ENCODE measurements around the gene SPTSSB. TPM values are rescaled to one million over a fixed set of nuclear protein-coding genes. Genes with fewer than 3 reads are reported as not detected.

SPTSSB gene
- total RNA-seq, 1 experiment from 2014 or later, result 15.7 TPM

DNA sequence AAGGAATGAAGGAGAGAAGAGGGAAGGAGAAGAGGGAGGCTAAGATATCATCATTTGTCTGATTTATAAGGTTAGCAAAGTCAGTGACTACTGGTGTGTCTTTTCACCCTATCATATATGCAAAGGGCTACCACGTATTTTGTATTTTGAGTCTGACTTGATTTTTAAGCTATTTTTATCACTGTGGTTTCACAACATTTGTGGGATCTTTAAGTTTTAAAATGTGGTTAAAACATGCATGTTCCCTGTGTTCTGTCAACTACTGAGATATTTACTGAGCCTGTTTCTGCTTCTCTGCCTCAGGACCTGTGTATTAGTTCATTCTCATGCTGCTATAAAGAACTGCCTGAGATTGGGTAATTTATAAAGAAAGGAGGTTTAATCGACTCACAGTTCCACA is 22.5 kb upstream of the SPTSSB start:
- H3K4me3 Mint-ChIP-seq, result no peak overlapping the region
- H3K27ac Mint-ChIP-seq, result no peak overlapping the region
- no peaks in the 10 kb centered on the region for H3K27me3 Mint-ChIP-seq (ENCODE audit: low read depth)
- H3K4me1 Mint-ChIP-seq, result no peaks in the 10 kb centered on the region
- TF ChIP-seq, protein P1, sequence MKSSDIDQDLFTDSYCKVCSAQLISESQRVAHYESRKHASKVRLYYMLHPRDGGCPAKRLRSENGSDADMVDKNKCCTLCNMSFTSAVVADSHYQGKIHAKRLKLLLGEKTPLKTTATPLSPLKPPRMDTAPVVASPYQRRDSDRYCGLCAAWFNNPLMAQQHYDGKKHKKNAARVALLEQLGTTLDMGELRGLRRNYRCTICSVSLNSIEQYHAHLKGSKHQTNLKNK (CRISPR knock-in tag; IDR thresholded peaks at IDR 0.05), result no peak
- TF ChIP-seq STAT6 (CRISPR knock-in tag; conservative IDR thresholded peaks at IDR 0.05; ENCODE audit: low read depth), result no peak
- no peak for TF ChIP-seq CBFB (CRISPR knock-in tag; IDR thresholded peaks at IDR 0.05; ENCODE audit: low read depth)
- TF ChIP-seq TEAD4 (CRISPR knock-in tag; IDR thresholded peaks at IDR 0.05), result no peak
- no peak for TF ChIP-seq RELA (CRISPR knock-in tag; IDR thresholded peaks at IDR 0.05; ENCODE audit: borderline replicate concordance)
- no peak for TF ChIP-seq ZNF263 (CRISPR knock-in tag; IDR thresholded peaks at IDR 0.05; ENCODE audit: low read depth)
- no peak for TF ChIP-seq AFF4 (CRISPR knock-in tag; IDR thresholded peaks at IDR 0.05; ENCODE audit: borderline replicate concordance)
- no peak for TF ChIP-seq ZNF121 (CRISPR knock-in tag; IDR thresholded peaks at IDR 0.05)
- POLR2A ChIA-PET, result no interaction called here
- H3K9me3 Mint-ChIP-seq, result peaks cover 27% of the 10 kb centered on the region
- H3K36me3 Mint-ChIP-seq, result peaks cover 11% of the 10 kb centered on the region
- ATAC-seq, result no peak
- DNase-seq (ENCODE audit: low spot score), result no peak
- CTCF ChIA-PET, result no interaction called here

GRCh38 chr3:161393310-161393709 is 22.0 kb upstream of the SPTSSB start:
- peaks cover 11% of the 10 kb centered on the region for H3K36me3 Mint-ChIP-seq
- CTCF ChIA-PET, result no interaction called here
- POLR2A ChIA-PET, result no interaction called here
- no peaks in the 10 kb centered on the region for H3K4me1 Mint-ChIP-seq
- peaks cover 22% of the 10 kb centered on the region for H3K9me3 Mint-ChIP-seq
- no peak overlapping the region for H3K4me3 Mint-ChIP-seq
- ATAC-seq (no peak), DNase-seq (ENCODE audit: low spot score) (no peak)
- no peaks in the 10 kb centered on the region for H3K27me3 Mint-ChIP-seq (ENCODE audit: low read depth)
- H3K27ac Mint-ChIP-seq, result no peak overlapping the region
- TF ChIP-seq ATF2 (CRISPR knock-in tag; IDR thresholded peaks at IDR 0.05; ENCODE audit: borderline replicate concordance, low read depth) (no peak), ZNF317 (CRISPR knock-in tag; IDR thresholded peaks at IDR 0.05; ENCODE audit: borderline replicate concordance, low read depth) (no peak), NR3C1 (CRISPR knock-in tag; conservative IDR thresholded peaks at IDR 0.05; ENCODE audit: low read depth) (no peak), KAT7 (CRISPR knock-in tag; IDR thresholded peaks at IDR 0.05; ENCODE audit: borderline replicate concordance) (no peak), ZBTB21 (CRISPR knock-in tag; IDR thresholded peaks at IDR 0.05; ENCODE audit: borderline replicate concordance) (no peak), ZNF121 (CRISPR knock-in tag; IDR thresholded peaks at IDR 0.05) (no peak), IRF2 (CRISPR knock-in tag; IDR thresholded peaks at IDR 0.05; ENCODE audit: borderline replicate concordance, low read depth) (no peak), ZNF423 (CRISPR knock-in tag; IDR thresholded peaks at IDR 0.05) (no peak), AR (CRISPR knock-in tag; IDR thresholded peaks at IDR 0.05) (no peak), SMAD3 (CRISPR knock-in tag; IDR thresholded peaks at IDR 0.05; ENCODE audit: borderline replicate concordance) (no peak)
- TF ChIP-seq, protein P2, sequence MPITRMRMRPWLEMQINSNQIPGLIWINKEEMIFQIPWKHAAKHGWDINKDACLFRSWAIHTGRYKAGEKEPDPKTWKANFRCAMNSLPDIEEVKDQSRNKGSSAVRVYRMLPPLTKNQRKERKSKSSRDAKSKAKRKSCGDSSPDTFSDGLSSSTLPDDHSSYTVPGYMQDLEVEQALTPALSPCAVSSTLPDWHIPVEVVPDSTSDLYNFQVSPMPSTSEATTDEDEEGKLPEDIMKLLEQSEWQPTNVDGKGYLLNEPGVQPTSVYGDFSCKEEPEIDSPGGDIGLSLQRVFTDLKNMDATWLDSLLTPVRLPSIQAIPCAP (CRISPR knock-in tag; IDR thresholded peaks at IDR 0.05), result no peak
- TF ChIP-seq, protein P3, sequence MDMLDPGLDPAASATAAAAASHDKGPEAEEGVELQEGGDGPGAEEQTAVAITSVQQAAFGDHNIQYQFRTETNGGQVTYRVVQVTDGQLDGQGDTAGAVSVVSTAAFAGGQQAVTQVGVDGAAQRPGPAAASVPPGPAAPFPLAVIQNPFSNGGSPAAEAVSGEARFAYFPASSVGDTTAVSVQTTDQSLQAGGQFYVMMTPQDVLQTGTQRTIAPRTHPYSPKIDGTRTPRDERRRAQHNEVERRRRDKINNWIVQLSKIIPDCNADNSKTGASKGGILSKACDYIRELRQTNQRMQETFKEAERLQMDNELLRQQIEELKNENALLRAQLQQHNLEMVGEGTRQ (CRISPR knock-in tag; IDR thresholded peaks at IDR 0.05), result no peak
